ENCODE data around the gene MYOCOS. TPM values are rescaled to one million over a fixed set of nuclear protein-coding genes. Genes with fewer than 3 reads are reported as not detected.

MYOCOS gene
- under 0.01 TPM in 1 of 2 replicates, not detected in the other for total RNA-seq

GRCh38 chr1:171622152-171622462, at the start of gene MYOCOS:
TSS of gene MYOCOS (plus strand) at chr1:171622243. CDS start at chr1:171623884, 1,641 bp downstream.

GRCh38 chr1:171652234-171652822, 30.3 kb downstream of the MYOCOS start, which contains the start of gene MYOC:
TSS of gene MYOC (minus strand) at chr1:171652688. CDS start at chr1:171652611, 77 bp downstream.

Other genes starting within 250 kb of the MYOCOS start
- gene PRRC2C, start 136.7 kb upstream of the MYOCOS start, total RNA-seq, result 69.4 and 126 TPM in 2 replicates
- not detected in 2 replicates for gene MYOC, start 30.4 kb downstream of the MYOCOS start, total RNA-seq
- 4.8 and 7.1 TPM in 2 replicates for gene VAMP4, start 119.8 kb downstream of the MYOCOS start, total RNA-seq
- 22.2 and 33.5 TPM in 2 replicates for gene METTL13, start 159.4 kb downstream of the MYOCOS start, total RNA-seq
- gene DNM3, start 219.3 kb downstream of the MYOCOS start, total RNA-seq, result 0.34 and 2.1 TPM in 2 replicates

Data from nasal cavity respiratory epithelium epithelial cell of viscerocranial mucosa (primary cell).